ENCODE measurements around the gene UGDH.
"Not testable (repeated sequence)": the region's sequence is repeated elsewhere in the genome, so short reads cannot be mapped to it uniquely, and the experiment has no call there.

The UGDH gene

DNA sequence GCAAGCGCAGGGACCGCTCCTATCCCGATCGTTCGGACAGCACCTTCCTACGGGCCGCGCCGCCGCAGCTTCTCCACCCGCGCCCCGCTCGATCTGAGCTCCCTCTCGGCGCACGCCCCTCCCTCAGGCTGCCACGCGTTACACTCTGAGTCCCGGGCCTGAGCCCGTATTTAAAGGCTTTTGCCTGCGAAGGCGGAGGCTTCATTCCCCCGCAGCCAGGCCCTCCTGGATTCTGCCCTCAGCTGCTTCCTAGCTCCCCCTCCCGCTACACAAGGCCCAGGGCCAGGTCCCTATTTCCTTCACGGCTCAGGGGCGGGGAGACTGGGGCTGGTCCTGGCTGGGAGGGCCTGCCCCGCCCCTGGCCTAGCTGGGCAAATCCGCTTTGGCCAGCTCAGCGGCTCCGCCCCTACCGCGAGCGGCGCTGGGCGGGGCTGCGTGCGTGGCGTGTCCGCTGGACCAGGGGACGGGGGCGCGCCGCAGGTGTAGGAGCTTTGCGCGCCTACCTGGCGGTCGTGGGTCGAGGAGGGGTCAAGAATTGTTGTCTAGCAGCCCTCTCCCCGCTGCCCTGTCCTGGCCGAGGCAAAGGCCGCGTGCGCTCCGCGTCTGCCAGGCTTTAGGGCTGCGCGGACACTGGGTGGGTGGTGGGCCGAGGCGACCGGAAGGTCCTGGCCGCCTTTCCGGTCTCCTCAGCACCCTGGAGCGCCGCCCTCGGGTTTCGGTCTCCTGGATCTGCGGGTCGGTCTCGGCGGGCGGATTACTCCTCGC, at the start of gene UGDH:
Gene UGDH (minus strand): TSS at position 144 of the 765 bp plus-strand sequence. CDS start 5,927 bp downstream, outside the sequence.
- DNase-seq = peak; percentile 94

DNA sequence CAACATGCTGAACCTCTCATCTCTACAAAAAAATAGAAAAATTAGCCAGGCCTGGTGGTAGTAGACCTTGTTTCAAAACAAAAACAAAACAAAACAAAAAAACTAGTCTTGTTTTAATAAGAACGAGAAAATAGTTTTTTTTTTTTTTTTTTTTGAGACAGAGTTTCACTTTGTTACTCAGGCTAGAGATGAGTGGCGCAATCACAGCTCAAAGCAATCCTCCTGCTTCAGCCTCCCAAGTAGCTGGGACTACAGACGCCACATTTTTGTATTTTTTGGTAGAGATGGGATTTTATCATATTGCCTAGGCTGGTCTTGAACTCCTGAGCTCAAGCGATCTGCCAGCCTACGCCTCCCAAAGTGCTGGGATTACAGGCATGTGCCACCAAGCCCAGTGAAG, 47.7 kb upstream of the UGDH start:
- DNase-seq = no peak

DNA sequence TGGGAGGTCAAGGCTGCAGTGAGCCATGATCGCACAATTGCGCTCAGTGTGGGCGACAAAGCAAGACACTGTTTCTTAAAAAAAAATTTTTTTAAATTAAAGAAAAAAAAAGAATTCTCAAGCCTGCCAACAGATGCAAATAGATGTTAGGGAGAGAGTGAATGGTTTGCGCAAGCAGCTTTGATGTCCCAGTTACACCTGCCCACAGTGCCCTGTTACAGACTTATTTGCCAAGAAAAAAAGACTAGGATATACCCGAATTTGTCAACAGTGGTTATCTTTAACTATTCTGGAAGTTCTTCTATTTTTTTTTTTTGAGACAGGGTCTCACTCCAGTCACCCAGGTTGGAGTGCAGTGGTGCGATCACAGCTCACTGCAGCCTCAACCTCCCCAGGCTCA, 44.3 kb upstream of the UGDH start:
- no peak for DNase-seq

- DNase-seq = no peak
Measured at GRCh38 chr4:39571054-39571453, 43.8 kb upstream of the UGDH start.

GRCh38 chr4:39569209-39569608, 42.0 kb upstream of the UGDH start:
- no peak for DNase-seq

GRCh38 chr4:39568805-39569204, 41.6 kb upstream of the UGDH start:
- no peak for DNase-seq

GRCh38 chr4:39565878-39566600, 38.8 kb upstream of the UGDH start:
- DNase-seq = no peak

- no peak for DNase-seq
Measured at GRCh38 chr4:39563346-39563847, 36.2 kb upstream of the UGDH start.

GRCh38 chr4:39562792-39563191, 35.6 kb upstream of the UGDH start:
- DNase-seq = no peak

GRCh38 chr4:39559626-39560025, 32.4 kb upstream of the UGDH start:
- DNase-seq = no peak

- DNase-seq = no peak
Measured at GRCh38 chr4:39555472-39555871, 28.2 kb upstream of the UGDH start.

DNA sequence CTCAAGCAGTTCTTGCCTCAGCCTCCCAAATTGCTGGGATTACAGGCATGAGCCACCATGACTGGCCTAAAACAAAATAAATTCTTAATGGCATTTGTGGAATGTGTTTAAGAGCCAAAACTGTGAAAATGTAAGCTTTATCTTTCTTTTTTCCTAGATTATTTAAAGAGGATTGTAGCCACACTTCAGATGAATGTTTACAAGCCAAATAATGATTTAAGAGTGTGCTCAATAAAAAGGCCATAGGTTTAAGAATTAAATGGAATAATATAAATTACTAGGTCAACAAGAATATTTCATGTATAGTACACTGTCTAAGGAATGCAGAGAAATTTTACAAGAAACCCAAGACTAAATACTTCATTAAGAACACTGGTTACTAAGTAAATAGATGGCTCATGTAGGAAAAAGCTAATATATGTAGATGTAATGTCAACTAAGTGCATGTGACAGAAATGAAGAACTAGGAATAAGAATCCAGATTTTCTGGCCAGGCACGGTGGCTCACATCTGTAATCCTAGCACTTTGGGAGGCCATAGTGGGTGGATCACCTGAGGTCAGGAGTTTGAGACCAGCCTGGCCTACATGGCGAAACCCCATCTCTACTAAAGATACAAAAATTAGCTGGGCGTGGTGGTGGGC, 21.3 kb upstream of the UGDH start:
- DNase-seq = no peak

DNA sequence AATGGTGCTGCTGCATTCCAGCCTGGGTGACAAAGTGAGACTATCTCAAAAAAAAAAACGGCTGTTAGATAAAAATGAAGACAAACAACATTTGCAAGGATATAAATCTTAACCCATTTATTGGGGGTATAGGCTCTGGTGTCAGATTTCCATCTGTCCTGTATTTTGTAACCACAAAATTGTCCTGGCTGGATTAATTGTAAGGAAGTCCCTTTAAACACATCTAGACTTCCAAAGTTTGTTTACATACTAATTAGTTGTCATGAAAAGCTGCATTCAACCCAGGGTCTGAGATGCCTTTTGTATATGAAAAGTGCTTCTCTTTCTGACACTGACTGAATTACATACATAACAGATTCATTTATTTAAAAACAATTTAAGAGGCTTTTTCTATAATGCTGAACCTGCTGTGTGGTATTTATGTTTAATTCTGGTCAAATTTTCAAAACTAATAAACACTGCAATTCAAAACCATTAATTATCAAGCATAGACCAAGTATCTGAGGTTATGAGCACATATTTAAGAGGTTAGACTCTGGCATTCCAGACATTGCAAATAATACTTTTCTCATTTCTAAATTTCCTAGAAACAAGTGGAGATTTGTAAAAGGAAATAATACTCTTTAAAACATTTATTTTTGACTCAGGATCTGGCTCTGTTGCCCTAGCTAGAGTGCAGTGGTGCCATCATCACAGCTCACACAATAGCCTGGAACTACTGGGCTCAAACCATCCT, 17.5 kb upstream of the UGDH start:
- DNase-seq = no peak

GRCh38 chr4:39544080-39544479, 16.8 kb upstream of the UGDH start:
- DNase-seq = not testable (repeated sequence)

GRCh38 chr4:39543034-39543433, 15.8 kb upstream of the UGDH start:
- no peak for DNase-seq

DNA sequence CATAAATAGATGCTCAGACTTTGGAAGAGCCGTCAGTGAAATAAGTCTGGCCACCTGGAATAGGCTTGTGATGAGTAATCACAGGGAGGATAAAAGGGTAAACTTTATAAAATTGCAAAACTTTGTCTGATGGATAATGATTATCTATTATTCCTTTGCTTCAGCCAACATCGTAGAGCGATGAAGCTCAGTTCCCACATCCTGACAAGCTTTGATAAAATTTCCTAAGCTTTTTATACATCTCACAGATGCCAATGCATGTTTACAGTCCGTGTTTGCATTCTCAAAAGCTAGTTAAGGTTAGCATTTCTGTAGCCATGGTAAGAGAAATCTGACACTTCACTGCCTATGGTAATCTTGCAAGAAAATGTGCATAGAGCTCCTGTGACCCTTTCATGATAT, 15.4 kb upstream of the UGDH start:
- no peak for DNase-seq

GRCh38 chr4:39541987-39542610, 14.9 kb upstream of the UGDH start:
- no peak for DNase-seq

DNA sequence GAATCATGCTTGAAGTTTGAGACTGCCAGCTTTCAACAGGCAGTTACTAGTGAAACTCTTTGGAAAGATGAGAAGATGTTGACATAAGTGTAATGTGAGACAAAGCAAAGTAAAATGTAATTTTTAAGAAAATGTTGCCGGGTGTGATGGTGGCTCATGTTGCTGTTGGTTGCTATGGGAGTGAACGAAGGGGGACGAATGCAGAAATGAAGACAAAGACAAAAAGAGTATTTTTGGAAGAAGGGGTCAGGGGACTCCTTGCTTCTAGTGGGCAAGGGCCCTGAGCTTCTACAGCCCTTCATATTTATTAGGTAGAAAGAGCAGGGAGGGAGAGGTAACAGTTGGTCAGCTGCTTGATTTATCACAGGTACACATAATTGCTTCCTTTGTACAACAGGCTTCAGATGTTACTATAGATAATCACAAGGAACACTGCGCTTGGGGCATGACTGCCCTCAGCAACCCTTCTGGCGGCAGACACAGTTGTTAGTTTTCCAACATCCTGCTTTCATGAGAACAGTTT, 11.9 kb upstream of the UGDH start:
- no peak for DNase-seq

DNA sequence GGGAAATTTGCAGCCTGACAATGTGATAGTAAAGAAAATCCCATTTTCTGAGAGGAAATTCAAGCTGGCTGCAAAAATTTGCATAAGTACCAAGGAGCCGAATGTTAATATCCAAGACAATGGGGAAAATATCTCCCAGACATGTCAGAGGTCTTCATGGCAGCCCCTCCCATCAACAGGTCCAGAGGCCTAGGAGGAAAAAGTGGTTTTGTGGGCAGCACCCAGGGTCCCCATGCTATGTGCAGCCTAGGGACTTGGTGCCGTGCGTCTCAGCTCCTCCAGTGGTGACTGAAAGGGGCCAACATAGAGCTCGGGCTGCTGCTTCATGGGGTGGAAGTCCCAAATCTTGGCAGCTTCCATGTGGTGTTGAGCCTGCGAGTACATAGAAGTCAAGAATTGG, 6.3 kb upstream of the UGDH start:
- no peak for DNase-seq

DNA sequence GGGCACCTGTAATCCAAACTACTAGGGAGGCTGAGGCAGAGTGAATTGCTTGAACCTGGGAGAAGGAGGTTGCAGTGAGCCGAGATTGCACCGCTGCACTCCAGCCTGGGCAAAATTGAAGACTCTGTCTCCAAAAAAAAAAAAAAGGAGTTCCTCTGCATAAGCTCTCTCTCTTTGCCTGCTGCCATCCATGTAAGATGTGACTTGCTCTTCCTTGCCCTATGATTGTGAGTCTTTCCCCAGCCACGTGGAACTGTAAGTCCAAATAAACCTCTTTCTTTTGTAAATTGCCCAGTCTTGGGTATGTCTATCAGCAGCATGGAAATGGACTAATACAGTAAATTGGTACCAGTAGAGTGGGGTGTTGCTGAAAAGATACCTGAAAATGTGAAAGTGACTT, 5.0 kb upstream of the UGDH start:
- DNase-seq = not testable (repeated sequence)

GRCh38 chr4:39530682-39531081, 3.4 kb upstream of the UGDH start:
- DNase-seq = no peak

DNA sequence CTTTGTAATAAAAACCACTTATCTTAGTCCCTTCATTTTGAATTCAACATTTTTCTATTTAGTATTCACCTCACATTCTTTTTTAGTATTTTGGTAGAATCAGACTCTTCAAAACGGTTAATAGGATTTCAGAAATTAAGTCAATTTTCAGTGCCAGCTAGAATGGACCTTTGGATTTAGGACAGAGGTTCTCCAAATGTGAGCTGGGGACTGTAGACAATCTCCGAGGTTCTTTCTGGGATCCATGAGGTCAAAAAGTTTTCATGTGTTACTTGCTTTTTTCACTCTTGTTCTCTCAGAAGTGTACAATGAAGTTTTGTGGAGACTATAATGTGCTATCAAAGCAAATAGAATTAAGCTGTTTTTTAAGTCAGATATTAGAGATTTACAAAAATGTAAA, 2.3 kb upstream of the UGDH start:
- DNase-seq = no peak
